HG03159 (cell line): ENCODE measurements around the gene MAGEA6.
A peak's percentile ranks its signal among the peaks of the same experiment; 100 is the strongest.
"Not testable (repeated sequence)": the region's sequence is repeated elsewhere in the genome, so short reads cannot be mapped to it uniquely, and the experiment has no call there.

Experiments
- ATAC-seq: cut with Tn5 transposase; IDR thresholded peaks from one replicate; pipeline ENCODE4 v1.9.1; 2021; ENCODE audit warnings: mild to moderate bottlenecking, moderate library complexity; ENCODE audit not compliant: unreplicated experiment

The MAGEA6 gene, protein sequence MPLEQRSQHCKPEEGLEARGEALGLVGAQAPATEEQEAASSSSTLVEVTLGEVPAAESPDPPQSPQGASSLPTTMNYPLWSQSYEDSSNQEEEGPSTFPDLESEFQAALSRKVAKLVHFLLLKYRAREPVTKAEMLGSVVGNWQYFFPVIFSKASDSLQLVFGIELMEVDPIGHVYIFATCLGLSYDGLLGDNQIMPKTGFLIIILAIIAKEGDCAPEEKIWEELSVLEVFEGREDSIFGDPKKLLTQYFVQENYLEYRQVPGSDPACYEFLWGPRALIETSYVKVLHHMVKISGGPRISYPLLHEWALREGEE

DNA sequence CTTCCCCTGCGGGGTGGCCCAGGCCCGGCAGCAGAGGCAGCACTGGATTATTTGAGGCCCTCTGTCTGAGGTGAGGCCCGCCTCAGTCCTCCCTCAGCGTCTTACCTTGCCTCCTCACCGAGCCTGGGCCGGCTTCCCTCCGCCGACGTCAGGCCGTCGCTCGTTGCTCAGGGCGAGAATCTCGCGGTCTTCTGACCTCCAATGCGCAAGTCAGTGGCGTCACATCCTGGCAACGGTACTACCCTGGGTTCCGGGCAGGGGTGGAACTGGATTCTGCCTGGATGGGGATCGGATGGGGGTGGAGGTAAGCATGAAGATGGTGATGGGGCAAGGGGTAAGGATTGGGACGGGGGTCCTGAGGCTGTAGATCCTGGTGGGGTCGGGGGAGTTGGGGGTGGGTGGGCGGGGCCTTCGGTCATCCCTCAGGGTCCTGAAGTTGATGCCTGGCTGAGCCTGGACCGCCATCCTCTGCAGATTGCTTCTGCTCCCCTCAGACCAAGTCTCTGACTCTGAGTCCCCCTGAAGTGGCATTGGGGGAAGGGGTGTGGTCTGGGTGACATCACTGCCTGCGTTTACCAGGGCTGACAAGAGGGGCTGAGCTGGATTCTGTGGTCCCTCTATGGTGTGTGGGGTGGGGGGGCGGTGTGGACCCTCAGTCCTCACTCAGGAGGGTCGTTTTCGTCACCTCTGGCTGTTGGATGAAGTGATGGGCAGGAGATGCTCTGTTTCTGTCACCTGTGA lies at the start of gene MAGEA6:
Gene MAGEA6 (minus strand): TSS at position 141 of the 741 bp plus-strand sequence. CDS start 2,039 bp downstream, outside the sequence.
- ATAC-seq: not testable (repeated sequence)

DNA sequence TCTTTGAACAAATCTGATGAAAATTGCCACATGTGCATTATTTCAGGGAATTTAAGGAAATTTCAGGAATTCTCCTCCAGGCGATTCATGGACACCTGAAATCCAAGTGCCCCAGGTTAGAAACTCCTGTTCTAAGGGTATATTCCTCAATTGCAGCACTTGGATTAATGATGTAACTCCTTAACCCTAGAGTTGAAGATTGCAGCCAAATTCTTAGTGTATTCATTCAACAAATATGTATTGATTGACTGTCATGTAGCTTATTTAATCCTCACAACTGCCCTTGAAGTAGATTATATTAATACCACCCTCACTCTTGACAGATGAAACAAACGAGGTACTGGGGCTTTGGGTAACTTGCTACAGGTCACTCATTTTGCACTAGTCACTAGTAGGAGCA lies 49.8 kb upstream of the MAGEA6 start:
- ATAC-seq: no peak

DNA sequence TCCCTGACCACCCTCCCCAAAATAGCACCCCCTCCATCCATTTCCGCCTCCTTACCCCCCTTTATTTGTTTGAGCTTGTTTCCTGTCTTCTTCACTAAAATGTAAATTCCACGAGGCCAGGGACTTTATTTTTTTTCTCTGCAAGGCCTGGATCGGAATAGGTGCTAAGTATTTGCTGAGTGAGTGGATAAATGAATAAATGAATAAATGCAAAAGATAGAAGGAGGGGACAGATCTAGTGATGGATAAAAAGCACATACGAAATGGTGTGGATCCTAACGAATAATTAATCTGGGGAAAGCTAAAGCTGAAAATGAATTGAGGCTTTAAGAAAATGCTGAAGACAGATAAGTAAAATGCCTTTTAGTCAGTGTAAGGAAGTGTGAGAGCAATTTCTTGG lies 48.9 kb upstream of the MAGEA6 start:
- no peak for ATAC-seq

DNA sequence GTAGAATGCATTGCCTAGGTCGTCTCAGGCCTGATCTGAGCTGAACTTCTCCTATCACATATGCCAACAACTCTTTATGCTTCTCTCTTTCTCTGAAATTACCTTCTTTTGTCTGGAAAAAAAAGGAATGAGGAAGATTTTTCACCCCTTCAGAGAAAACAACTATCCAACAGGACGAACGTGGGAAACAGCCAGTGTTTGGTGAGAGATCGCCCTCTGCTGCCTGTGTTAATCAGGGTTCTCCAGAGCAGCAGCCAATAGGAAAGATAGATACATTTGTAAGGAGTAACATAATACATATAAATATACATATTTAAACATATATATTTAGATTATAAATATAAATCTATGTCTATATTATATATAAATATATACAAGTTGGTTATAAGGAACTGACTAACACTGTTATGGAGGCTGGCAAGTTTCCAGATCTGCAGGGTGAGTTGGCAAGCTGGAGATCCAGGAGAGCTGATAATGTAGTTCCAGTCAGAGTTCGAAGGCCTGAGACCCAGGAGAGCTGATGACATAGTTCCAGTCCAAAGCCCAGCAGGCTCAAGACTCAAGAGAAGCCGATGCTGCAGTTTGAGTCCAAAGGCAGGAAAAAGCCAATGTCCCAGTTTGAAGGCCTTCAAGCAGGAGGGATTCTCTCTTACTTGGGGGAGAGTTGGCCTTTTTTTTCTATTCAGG lies 47.7 kb upstream of the MAGEA6 start:
- ATAC-seq: no peak

DNA sequence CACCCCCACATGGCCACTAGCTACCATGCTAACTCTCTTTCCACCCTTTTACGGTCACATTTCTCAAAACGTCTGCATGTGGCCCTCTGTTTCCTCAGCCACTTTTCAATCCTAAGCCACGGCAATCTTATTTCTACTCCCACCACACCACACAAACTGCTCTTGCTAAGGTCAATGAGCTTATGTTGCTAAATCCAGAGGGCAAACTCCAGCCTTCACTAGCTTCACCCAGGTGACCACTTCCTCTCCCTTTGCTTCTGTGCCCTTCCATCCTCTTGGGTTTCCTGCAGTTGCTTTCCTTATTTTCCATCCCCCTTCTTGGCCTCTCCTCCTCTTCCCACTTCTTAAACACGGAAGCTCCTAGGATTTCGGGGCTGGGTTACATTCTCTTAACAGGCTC lies 44.6 kb upstream of the MAGEA6 start:
- ATAC-seq: no peak

DNA sequence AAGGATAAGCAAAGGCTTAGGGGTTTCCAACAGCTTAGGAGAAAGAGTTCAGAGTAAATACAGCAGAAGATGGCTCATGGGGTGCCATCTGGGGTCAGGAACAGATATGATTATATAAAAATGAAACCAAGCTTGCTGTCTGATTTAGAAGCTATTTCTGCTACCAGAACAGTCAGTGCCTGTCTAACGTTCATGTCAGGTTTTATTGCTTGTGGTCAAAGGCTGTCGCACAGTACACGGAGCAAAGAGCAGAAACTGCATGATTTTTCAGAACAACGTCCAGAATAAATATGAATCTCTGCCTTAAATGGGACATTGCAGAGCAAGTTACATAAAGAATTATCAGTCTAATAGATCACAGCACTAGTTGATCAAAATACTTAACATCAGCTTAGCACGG lies 43.7 kb upstream of the MAGEA6 start:
- ATAC-seq: no peak

DNA sequence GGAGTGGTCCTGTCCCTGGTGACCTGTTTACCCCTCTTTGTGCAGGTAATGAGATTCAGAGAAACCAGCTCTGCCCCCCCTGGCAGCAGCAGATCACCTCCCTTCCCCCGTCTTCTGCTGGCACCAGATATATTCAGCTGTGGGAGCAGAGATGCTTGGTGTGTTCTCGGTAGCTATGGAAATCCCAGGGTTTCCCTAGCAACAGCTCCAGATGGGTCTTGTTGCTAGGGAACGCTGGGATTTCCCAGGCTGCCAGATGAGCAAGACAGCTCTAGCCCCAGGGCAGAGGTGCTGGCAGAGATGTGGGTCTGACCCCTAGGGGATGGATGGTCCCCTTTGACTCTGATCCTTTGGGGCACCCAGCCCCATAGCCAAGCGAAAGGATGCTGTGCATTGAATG lies 40.9 kb upstream of the MAGEA6 start:
- ATAC-seq: no peak

DNA sequence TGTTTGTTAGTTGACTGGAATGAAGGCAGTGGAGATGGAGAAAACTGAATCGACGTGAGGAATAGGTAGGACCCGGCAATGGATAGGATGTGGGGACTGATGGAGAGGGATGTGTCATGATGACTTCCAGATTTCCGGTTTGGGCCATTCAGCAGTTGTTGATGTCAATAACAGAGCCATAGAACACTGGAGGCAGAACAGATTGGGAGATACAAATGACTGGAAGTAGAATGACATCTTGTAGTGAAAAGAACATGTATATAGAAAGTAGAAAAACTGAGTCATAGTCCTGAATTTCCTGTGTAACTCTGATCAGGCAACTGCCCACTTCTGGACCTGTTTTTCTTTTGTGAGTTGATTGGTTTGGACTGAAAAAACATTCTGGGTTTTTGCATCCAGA lies 36.5 kb upstream of the MAGEA6 start:
- ATAC-seq: no peak

DNA sequence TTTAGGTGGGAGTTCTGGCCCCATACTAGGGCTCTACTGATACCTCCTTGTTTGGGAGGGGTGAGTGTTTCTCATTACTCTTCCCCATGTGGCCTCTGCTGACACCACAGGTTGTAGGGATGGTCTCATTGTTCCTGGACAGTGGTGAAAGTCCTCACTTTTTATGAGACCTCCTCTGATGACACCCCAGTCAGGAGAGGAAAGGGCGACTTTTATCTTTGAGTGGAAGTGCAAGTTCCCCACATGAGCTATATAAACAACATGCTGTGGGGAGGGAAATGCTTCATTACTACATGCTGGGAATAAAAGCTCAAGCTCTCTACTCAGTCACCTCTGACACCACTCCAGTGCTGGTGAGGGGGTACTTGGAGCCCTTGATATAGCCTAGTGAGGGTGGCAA lies 29.5 kb upstream of the MAGEA6 start:
- ATAC-seq: no peak

DNA sequence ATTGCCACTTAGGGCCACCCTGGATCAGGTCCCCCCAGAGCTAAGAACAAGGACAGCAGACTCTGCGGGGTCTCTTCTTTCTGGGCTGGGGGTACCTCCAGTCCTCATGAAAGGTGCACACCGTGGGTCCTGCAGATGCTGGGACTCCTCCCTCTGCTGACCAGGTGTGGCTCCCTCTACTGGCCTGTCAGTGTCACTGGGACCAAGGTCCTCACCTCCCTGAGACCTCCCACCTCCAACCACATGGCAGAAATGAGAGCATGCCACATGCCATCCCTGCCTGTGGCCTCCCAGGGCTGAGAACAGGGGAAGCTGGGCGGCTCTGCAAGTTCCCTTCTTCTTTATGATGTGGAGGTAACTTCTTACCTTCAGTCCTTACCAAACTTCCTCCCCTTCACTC lies 17.6 kb upstream of the MAGEA6 start:
- peak; percentile 94 for ATAC-seq

DNA sequence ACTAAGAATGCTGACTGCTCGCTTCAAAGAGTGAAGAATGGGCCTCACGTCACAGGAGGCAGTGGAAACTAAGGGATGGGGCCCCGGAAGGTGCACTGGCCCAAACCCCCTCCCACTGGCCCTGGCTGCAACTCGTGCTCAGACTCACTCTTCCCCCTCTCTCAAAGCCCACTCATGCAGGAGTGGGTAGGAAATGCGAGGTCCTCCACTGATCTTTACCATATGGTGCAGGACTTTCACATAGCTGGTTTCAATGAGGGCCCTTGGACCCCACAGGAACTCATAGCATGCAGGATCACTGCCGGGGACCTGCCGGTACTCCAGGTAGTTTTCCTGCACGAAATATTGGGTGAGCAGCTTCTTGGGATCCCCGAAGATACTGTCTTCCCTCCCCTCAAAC lies 2.9 kb downstream of the MAGEA6 start:
- ATAC-seq: not testable (repeated sequence)

DNA sequence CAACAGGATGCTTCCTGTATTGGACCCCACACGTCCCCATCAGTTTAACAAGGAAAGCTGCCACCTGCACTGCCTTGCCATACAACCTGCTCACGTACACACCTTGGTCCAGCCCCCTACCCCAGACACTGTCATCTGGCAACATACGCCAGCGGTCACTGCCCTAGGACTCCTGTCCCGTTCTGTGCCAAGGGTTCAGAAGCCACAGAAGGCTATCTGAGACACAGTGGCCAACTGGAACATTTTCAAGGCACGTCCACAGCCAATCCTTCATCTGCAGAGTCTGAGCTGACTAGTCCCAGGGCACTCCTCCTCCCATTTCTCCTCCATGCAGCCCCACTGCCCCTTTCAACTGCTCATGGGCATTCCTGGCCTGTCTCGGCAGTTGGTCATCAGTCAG lies 7.9 kb downstream of the MAGEA6 start:
- ATAC-seq: not testable (repeated sequence)

DNA sequence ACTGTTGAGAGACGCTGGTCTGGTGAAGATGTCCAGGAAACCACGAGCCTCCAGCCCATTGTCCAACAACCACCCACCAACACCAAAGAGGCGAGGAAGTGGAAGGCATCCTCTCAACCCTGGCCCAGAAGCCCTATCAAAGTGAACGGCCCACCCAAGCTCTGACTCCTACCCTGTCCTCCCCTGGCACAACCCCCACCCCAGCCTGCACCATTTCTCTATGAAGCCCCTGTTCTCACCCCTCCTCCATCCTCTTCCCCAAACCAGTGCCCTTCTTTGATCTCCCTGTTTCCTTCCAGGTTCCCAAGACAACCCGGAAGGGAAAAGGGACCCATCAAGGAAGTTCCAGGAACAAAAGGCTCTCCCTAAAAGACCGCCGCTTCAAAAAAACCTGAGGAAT lies 9.9 kb downstream of the MAGEA6 start:
- not testable (repeated sequence) for ATAC-seq

DNA sequence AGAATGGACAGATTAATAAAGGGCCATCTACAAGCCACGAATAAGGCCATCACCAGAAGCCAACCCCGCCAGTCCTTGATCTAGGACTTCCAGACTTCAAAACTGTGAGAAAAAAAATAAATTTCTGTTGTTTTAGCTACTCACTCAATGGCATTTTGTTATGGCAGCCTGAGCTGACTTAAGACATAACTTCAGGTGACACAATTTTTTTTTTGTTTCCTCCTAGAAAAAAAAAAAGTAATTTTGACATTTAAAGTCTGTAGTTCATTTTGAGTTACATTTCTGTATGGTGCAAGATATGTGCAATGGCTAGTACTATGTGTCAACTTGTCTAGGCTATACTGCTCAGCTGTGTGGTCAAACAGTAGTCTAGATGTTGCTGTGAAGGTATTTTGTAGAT lies 10.6 kb downstream of the MAGEA6 start, which contains the start of gene CSAG3:
Gene CSAG3 (plus strand): TSS at position 301 of the 400 bp plus-strand sequence.
- not testable (repeated sequence) for ATAC-seq

DNA sequence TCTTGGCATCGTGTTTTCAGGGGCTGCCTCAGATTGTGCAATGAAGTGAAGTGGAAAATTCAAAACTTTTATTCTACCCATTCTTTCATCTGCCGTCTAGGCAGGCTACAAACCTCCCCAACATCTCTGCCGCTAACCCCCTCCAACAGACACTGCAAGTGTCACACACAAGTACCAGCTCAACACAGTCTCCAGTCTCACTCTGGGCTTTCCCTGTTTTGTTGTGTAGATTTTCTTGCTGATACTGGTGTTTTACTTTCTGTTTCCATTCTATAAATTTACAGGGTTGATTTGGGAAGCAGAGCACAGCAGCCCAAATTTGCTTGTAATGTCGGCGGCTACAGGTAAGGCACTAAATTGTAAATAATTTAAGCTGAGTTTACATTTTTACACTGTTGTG lies 14.6 kb downstream of the MAGEA6 start:
- not testable (repeated sequence) for ATAC-seq

DNA sequence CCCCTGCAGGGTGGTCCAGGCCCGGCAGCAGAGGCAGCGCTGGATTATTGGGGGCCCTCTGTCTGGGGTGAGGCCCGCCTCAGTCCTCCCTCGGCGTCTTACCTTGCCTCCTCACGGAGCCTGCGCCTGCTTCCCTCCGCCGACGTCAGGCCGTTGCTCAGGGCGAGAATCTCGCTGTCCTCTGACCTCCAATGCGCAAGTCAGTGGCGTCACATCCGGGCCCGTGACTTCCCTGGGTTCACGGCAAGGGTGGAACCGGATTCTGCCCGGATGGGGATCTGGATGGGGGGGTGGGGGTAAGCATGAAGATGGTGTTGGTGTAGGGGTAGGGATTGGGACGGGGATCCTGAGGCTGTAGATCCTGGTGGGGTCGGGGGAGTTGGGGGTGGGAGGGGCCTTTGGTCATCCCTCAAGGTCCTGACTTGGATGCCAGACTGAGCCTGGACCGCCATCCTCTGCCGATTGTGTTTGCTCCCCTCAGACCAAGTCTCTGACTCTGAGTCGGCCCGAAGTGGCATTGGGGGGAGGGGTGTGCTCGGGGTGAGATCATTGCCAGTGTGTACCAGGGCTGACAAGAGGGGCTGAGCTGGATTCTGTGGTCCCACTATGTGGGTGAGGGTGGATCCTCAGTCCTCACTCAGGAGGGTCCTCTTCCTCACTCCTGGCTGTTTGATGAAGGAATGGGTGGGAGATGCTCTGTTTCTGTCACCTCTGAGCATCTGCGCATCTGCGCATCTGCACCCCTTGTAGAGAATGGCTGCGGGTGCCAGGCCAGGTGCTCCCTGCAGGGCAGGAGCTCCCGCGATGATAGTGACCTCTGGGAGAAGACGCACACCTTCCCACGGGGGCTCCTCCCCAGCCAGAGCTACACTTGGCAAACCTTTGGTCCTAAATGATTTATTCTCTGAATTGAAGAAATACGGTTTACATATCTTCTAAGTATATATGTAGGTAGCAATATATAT lies 15.5 kb downstream of the MAGEA6 start, which contains the start of gene MAGEA2:
Gene MAGEA2 (minus strand): TSS at position 157 of the 965 bp plus-strand sequence. CDS start 2,479 bp downstream, outside the sequence.
- ATAC-seq: not testable (repeated sequence)

DNA sequence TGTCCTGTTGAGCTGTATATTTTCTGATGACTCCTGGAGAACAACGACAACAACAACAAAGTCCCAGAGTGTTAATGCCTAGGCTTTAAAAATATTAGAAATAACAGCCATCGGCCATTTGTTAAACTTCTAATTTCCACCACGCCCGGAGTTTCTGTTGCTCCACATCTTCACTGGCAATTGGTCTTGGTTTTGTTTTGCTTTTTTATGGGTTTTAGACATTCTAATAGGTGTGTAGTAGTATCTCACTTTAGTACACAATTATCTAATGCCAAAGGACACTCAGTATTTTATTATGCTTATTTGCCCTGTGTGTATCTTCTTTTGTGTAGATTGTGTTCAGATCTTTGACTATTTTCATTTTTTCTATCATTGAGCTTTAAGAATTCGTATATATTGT lies 30.9 kb downstream of the MAGEA6 start:
- ATAC-seq: no peak

DNA sequence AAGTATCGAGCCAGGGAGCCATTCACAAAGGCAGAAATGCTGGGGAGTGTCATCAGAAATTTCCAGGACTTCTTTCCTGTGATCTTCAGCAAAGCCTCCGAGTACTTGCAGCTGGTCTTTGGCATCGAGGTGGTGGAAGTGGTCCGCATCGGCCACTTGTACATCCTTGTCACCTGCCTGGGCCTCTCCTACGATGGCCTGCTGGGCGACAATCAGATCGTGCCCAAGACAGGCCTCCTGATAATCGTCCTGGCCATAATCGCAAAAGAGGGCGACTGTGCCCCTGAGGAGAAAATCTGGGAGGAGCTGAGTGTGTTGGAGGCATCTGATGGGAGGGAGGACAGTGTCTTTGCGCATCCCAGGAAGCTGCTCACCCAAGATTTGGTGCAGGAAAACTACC lies 33.0 kb downstream of the MAGEA6 start:
- ATAC-seq: not testable (repeated sequence)

DNA sequence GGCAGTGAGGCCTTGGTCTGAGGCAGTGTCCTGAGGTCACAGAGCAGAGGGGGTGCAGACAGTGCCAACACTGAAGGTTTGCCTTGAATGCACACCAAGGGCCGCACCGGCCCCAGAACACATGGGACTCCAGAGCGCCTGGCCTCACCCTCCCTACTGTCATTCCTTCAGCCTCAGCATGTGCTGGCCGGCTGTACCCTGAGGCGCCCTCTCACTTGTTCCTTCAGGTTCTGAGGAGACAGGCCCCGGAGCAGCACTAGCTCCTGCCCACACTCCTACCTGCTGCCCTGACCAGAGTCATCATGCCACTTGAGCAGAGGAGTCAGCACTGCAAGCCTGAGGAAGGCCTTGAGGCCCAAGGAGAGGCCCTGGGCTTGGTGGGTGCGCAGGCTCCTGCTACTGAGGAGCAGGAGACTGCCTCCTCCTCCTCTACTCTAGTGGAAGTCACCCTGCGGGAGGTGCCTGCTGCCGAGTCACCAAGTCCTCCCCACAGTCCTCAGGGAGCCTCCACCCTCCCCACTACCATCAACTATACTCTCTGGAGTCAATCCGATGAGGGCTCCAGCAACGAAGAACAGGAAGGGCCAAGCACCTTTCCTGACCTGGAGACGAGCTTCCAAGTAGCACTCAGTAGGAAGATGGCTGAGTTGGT lies 33.5 kb downstream of the MAGEA6 start:
- no peak for ATAC-seq

DNA sequence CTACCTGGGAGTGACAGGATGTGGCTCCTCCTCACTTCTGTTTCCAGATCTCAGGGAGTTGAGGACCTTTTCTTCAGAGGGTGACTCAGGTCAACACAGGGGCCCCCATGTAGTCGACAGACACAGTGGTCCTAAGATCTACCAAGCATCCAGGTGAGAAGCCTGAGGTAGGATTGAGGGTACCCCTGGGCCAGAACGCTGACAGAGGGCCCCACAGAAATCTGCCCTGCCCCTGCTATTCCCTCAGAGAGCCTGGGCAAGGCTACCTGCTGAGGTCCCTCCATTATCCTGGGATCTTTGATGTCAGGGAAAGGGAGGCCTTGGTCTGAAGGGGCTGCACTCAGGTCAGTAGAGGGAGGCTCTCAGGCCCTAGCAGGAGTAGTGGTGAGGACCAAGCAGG lies 34.4 kb downstream of the MAGEA6 start:
- ATAC-seq: no peak
